OCI-LY7 (cell line): ENCODE data around the gene P3H1. TPM values are rescaled to one million over a fixed set of nuclear protein-coding genes. Genes with fewer than 3 reads are reported as not detected.

Experiments
- BruUV-seq: library from RNA; stranded (reverse); fragments of 400-500 nt; replicated peaks from 2 replicates; lab custom pipeline; 2021; lab: Mats Ljungman, UMichigan
- CTCF ChIA-PET: fragments of 300-600 bp; sonication (Branson Sonifier 250); formaldehyde crosslinking; loops from one replicate; lab custom pipeline; 2022; ENCODE audit warnings: antibody characterized with exemption; ENCODE audit not compliant: unreplicated experiment; lab: Charles Lee
- POLR2A ChIA-PET: fragments of 300-600 bp; sonication (Branson Sonifier 250); formaldehyde crosslinking; loops from one replicate; lab custom pipeline; 2022; ENCODE audit warnings: antibody characterized with exemption; lab: Charles Lee
- DNase-seq: peaks from one replicate; pipeline ENCODE4 v3.0.0-alpha.2; 2015; ENCODE audit warnings: low spot score
- H2AFZ ChIP-seq: fragments of 200-600 bp; sonication (generic), shearing (Covaris generic); 2 replicates; pipeline ENCODE4 v1.6.1; 2014; ENCODE audit warnings: mild to moderate bottlenecking, antibody characterized with exemption, low read length, moderate library complexity
- H3K27ac ChIP-seq: fragments of 200-600 bp; sonication (generic); 2 replicates; pipeline ENCODE4 v1.5.1; 2014; ENCODE audit warnings: mixed run types, low read depth, mild to moderate bottlenecking, moderate library complexity, low read length, inconsistent platforms; ENCODE audit not compliant: poor library complexity, severe bottlenecking
- H3K36me3 ChIP-seq: fragments of 200-600 bp; sonication (generic); 2 replicates; pipeline ENCODE4 v1.6.1; 2014; ENCODE audit warnings: mild to moderate bottlenecking, antibody characterized with exemption, low read length, moderate library complexity, mixed read lengths; ENCODE audit not compliant: insufficient read depth
- H3K4me1 ChIP-seq: fragments of 200-600 bp; sonication (generic); 2 replicates; pipeline ENCODE4 v1.5.1; 2014; ENCODE audit warnings: mild to moderate bottlenecking, low read length; ENCODE audit not compliant: insufficient read depth, poor library complexity, severe bottlenecking
- H3K4me2 ChIP-seq: fragments of 200-600 bp; sonication (generic); 2 replicates; pipeline ENCODE4 v1.6.1; 2014; ENCODE audit warnings: mild to moderate bottlenecking, low read length
- H3K4me3 ChIP-seq: fragments of 200-600 bp; sonication (generic); 2 replicates; pipeline ENCODE4 v1.5.1; 2014; ENCODE audit warnings: mild to moderate bottlenecking, low read depth, low read length; ENCODE audit not compliant: poor library complexity, severe bottlenecking
- H3K79me2 ChIP-seq: fragments of 200-600 bp; sonication (generic); 2 replicates; pipeline ENCODE4 v1.6.1; 2016; ENCODE audit warnings: low read depth, mild to moderate bottlenecking, low read length, moderate library complexity, mixed read lengths; ENCODE audit not compliant: insufficient read depth
- H3K9me2 ChIP-seq: fragments of 200-600 bp; sonication (generic); 2 replicates; pipeline ENCODE4 v1.6.1; 2016; ENCODE audit warnings: mild to moderate bottlenecking, low read length, mixed read lengths; ENCODE audit not compliant: insufficient read depth
- H3K9me3 ChIP-seq: fragments of 200-600 bp; sonication (generic); 2 replicates; pipeline ENCODE4 v1.6.1; 2014; ENCODE audit warnings: mild to moderate bottlenecking, mixed run types, low read length, mixed read lengths
- H4K20me1 ChIP-seq: fragments of 200-600 bp; sonication (generic); 2 replicates; pipeline ENCODE4 v1.6.1; 2014; ENCODE audit warnings: mild to moderate bottlenecking, antibody characterized with exemption, low read length, moderate library complexity, mixed read lengths; ENCODE audit not compliant: insufficient read depth
- CTCF ChIP-seq: fragments of 200-600 bp; sonication (generic); conservative IDR thresholded peaks from 2 replicates; pipeline ENCODE4 v1.5.1; 2014; ENCODE audit warnings: mild to moderate bottlenecking, antibody characterized with exemption, low read length, moderate library complexity, mixed read lengths
- EZH2phosphoT487 ChIP-seq: fragments of 200-600 bp; sonication (generic); IDR thresholded peaks from 2 replicates; pipeline ENCODE4 v1.6.1; 2018; ENCODE audit warnings: low read depth, borderline replicate concordance, mild to moderate bottlenecking, mixed run types, antibody characterized with exemption, low read length, moderate library complexity, mixed read lengths
- intact Hi-C: fragments of 100-400 bp; cut with micrococcal nuclease; formaldehyde crosslinking; loops from one replicate; pipeline ENCODE4 v1.10.0; 2022; ENCODE audit not compliant: unreplicated experiment
- total RNA-seq, 2 experiments: library from RNA; depleted of rRNA in 1 of 2; stranded (reverse); fragments of >200 nt in 1 of 2; shearing (Covaris generic) in 1 of 2; gene quantifications; 2 replicates each; pipeline ENCODE4 v1.2.3, GENCODE V29; 2014 to 2022

The P3H1 gene
- total RNA-seq, 2 experiments from 2014 or later: 39.0 to 45.7 TPM

- POLR2A ChIA-PET: interaction anchor here (3.5 kb wide), 1 partner anchor 81 kb away, joined by 35 read pairs; the partner anchor contains the start of gene ZNF691
- CTCF ChIA-PET: interaction anchor here (2.3 kb wide), 1 partner anchor 82 kb away, joined by 9 read pairs; the partner anchor contains the start of gene ZNF691
- intact Hi-C loops: loop anchor here (5.0 to 10.0 kb wide), 2 partner anchors 192 to 430 kb away; partner anchors contain the start of genes FOXJ3 and SLC2A1
- Histone ChIP-seq H3K4me1 (peaks cover 27% of the 10 kb centered on the region), H3K9me3 (no peaks in the 10 kb centered on the region), H4K20me1 (peaks cover 10% of the 10 kb centered on the region), H3K9me2 (no peaks in the 10 kb centered on the region), H3K4me2 (peak overlapping the region; percentile 88), H2AFZ (no peak overlapping the region), H3K4me3 (peak overlapping the region; percentile 82), H3K79me2 (peaks cover 37% of the 10 kb centered on the region), H3K27ac (no peak overlapping the region), H3K36me3 (peaks cover 23% of the 10 kb centered on the region)
- DNase-seq: no peak
- TF ChIP-seq EZH2phosphoT487 (no peak), CTCF (no peak)
- BruUV-seq: no TSS peak
These were observed 1.6 kb downstream of the P3H1 start for GRCh38 chr1:42765269-42765668.

- POLR2A ChIA-PET: interaction anchor here (0.6 kb wide), 1 partner anchor 9 kb away, joined by 9 read pairs; no protein-coding TSS in a partner anchor
- intact Hi-C loops: loop anchor here (10.0 kb wide), 1 partner anchor 427 kb away; the partner anchor contains the start of gene FOXJ3
These were observed 4.6 kb downstream of the P3H1 start for GRCh38 chr1:42762269-42762668.

More at GRCh38 chr1:42762269-42762668, 4.6 kb downstream of the P3H1 start:
- peaks cover 10% of the 10 kb centered on the region for H4K20me1 ChIP-seq
- peaks cover 20% of the 10 kb centered on the region for H3K4me1 ChIP-seq
- peaks cover 39% of the 10 kb centered on the region for H3K36me3 ChIP-seq
- H3K4me3 ChIP-seq: no peak overlapping the region
- BruUV-seq: no TSS peak
- H2AFZ ChIP-seq: no peak overlapping the region
- TF ChIP-seq CTCF (no peak), EZH2phosphoT487 (no peak)
- CTCF ChIA-PET: no interaction called here
- no peak overlapping the region for H3K4me2 ChIP-seq
- no peak for DNase-seq
- no peaks in the 10 kb centered on the region for H3K9me2 ChIP-seq
- H3K9me3 ChIP-seq: no peaks in the 10 kb centered on the region
- H3K27ac ChIP-seq: no peak overlapping the region
- peaks cover 15% of the 10 kb centered on the region for H3K79me2 ChIP-seq
